Inferior parietal cortex (tissue), 1 donor: Measurements from ENCODE around the gene FGF10.
A peak's percentile ranks its signal among the peaks of the same experiment; 100 is the strongest.

ENCODE experiments used
- DNase-seq: peaks from one replicate; pipeline ENCODE4 v3.0.0-alpha.2; 2016; ENCODE audit errors: extremely low spot score

FGF10 gene

DNA sequence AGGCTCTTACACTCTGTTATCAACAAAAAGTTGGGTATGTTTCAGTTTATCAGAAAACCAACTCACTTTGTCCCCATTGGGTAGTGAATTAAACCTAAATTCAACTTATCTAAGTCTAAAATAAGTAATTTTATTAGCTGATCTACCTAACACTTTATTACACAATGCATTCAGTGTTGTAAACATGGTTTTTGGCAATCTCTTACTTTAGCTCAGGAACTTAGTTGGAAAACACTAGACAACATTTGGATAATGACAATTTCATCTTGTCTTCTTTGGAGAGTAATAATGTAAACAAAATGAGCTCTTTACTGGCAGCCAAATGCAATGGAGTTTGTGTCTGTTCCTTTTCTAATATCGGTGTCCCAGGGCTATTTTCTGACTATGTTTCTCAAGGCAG lies 33.0 kb downstream of the FGF10 start:
- no peak for DNase-seq

DNA sequence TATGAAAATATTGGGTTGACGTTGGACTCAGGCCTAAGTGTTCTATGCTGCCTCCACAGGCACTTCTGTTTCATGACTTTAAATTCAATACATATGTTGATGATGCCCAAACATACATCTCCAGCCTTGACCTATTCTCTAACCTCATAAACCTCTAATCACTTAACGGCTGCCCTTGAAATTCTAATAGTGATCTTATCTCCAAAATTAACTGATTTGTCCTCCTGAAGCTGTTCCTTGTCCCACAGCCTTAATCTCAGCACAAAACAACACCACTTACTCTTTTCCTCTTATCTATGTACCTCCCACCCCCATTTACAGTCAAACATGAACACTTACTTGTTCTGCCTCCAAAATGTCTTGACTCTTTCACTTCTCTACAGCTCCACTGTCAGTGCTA lies 43.3 kb downstream of the FGF10 start:
- DNase-seq = no peak

DNA sequence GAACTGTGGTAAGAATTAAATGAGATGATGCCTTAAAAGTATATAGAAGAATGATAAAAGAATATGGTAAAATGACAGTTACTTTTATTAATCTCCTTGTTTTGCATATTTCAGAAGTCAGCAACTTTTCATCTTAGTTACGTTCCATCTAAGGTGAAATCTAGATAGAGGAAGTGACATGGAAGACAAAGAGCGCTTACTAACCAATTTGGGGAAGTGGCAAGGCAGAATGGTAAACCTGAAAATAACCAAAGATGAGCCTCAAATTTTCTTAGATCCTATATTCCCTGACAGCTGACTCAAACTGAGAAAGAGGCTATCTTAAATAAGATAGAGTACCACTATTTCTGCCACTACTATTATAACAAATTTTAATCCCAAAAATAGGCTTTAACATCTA lies 52.5 kb downstream of the FGF10 start:
- no peak for DNase-seq

DNA sequence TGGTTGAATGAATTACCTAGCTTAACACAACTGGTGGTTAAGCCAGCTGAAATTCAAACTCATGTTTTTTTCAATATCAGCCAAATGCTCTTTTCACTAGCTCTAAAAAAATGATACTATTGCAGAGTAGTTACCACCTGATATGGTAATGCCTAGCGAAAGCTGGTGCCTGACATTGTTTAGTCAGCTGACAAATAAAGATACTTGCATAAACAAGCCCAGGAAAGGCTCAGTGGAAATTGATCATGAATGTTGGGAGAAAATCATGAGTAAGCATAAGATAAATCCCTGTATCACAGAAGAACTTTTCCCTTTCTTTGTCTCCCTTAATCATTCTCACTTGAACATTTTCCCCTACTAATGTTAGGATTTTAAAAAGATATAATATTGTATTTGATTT lies 54.6 kb downstream of the FGF10 start:
- no peak for DNase-seq

DNA sequence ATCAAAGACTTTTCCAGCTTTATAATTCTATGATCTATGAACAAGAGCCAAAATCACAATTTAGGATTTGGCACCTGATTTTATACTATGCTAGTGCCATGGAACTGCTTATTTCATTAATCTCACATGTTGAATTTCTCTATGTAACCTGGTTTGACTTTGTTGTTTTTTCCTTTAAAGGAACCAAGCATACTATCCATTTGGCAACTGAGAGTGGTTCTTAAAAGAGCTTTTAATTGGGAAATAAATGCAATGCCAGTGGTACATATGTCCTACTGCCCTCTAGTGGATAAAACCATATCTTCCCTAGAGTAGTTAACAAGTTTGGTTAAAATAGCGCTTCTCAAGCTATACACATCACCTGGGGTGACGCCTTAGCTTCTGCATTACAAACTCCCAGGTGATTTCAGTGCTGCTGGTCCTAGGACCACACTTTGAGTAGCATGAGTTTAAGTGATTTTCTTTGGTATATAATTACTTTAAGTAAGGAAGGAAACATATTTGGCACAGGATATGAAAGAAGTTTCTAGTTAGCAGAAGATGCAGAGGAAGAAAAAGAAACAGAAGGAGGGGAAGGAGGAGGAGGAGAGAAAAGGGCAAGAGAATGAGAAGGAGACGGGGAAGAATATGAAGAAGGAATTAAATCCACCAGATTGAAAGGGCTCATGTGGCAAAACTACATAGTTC lies 56.8 kb downstream of the FGF10 start:
- DNase-seq = peak; percentile 38

DNA sequence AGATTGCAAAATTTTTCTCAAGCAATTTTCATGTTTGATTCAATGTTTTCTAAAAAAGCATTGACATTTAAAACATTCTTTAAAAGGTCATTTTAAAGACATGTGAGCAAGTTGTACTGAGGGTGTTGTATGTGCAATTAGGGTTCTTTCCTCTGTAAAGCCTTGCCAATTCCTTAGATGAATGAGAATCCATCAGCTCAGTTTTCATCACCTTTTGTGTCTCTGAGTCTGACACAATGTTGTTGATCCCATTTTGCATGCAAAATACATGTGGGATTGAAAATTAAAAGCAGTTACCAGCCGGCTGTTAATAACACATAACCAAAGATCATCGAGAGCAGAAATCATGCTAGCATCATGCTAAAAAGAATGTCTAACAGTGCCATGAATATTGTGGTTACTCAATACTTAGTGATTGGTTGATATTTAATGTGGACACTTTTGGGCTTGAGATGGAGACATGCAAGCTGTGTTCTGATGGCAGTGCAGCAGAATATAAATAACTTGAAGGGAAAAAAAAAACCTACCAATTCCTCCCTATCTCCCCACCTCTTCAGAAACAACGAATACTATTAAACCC lies 57.7 kb downstream of the FGF10 start:
- DNase-seq = no peak

DNA sequence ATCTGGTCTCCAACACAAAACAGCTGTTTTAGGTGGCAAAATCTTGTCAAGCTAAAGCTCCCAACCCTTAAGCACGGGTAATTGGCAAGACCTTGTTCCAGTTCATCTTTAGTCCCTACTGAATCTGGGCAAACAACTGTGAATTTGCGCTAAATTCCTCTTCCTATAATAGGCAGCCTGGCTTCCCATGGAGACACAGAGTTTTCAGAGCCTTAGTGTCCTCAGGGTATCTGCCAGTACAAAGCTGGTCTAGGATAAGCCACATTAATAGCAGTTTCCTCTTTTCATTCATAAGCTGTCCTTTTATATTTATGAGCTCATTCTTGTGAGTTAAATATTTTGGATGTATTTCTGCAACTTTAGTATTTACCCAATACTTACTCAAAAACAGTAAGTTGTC lies 59.5 kb downstream of the FGF10 start:
- DNase-seq = no peak

DNA sequence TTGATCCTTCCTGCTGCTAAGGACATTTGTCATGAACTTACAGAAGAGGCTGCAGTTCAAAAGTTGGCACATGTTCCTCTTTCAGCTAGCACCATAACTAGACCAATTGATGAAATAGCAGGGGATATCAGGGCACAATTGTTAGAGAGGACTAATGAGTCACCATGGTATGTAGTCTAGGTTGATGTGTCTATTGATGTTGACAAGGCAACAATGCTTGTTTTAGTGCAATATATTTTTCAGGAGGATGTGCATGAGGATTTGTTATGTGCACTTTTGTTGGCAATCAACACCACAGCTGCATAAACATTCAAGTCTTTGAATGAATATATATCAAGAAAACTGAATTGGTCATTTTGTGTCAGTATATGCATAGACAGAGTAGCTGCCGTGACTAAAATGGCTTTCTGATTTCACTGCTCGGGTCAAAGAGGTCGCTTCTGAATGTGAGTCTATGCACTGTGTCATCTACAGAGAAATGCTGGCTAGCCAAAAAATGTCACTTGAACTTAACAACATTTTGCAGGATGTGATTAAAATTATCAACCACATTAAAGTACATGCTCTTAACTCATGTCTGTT lies 68.0 kb downstream of the FGF10 start:
- DNase-seq = no peak

DNA sequence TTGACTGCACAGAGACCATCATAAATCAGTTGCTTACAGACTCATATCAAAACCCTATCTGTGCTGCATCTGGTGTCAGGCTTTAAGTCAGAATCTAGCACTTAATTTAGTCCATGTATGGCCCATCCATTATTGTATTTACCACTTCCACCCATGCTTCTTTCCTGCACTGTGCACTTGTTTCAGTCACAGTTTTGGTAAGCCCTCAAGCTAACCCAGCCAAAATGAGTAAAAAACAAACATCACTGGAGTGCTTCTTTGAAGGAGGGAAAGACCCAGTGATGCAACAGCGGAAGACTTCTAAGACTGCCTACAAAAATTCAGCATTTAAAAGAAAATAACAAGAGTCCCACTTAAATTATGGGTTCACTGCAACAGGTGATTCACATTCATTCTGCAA lies 69.0 kb downstream of the FGF10 start:
- DNase-seq = no peak

DNA sequence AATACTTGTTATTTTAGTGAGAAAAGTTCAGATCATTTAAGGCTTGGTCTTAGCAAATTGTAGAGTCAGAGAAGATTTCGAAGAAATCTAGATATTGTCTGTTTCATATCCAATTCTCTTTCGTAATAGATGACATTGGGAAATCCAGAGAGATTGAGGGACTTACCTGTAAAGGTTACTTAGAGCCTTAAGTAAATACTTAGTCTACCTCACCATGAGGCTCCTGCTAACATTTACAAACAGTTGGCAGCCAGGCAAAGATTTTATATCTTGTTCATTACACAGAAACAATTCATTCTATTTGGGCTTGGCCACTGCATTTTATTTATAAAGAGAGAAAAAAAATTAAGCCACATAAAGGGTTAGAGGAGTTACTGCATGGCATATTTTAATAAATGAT lies 70.3 kb downstream of the FGF10 start:
- DNase-seq = no peak

DNA sequence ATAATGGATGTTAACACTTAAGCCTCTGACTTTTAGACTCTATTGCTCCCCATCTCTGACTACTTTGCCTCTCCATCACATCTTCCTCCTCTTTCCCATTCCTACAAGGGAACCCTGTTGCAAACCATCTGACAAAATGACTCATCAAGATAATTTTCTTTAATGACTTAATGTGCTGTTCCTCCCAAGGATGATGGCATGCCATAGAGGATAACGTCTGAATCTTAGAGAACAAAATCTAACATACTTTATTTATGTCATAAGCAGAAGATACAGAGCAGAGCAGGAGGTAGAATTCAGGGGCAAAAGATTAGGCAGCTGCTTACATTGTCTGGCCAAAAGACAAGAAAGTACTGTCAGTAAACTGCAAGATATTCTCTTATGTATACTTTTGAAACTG lies 76.8 kb downstream of the FGF10 start:
- DNase-seq = no peak

DNA sequence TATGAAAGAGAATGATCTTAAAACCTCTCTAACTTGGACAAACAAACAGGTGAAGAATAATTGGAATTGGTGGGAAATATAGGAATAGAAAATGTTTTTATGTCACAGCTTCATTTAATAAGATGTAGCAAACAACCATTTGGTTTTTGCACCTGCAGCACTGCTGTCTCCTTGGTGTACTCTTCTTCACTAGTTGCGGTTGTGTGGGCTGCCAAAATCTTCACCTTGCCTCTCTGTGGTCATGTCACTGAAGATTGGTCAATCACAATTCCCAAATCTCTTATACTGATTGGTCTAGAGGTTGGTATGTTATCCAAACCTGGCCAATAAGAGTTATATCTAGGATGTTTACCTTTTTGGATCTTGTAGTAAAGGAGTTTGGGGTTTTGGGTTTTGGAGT lies 88.7 kb downstream of the FGF10 start:
- no peak for DNase-seq

DNA sequence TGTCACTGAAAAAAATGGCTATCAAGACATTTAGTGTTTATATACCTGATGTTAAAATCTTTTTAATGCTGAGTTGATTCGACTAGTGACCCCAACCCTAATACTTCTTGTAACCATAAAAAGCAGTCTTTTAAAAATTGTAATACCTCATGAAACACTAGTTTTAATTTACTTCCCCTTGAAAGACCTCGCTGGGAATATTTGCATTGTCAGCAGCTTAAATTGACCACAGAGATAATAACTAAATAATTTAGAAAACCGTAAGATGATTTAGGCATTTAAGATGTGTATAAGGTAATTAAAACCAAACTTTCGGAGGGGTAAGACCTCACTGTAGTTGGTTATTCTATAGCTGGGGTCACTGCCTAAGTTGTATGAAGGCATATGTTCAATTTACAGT lies 89.8 kb downstream of the FGF10 start:
- DNase-seq = no peak

DNA sequence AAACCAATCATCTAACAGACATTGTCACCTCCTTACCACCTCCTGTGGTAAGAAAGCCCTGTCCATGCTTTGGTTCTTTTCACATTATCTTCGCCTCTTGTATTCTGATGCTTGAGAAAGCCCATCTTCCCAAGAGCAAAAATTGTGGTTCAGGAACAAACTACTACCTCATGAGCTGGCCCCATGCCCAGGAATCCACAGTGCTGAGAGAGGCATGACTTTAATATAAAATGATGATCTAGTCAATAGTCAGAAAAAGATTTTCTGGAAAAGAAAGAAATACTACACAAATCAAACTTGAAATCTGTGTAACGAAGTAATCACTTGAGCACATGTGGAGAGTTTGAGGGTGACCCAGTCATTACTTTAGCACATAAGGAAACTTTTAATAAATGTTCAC lies 94.7 kb downstream of the FGF10 start:
- DNase-seq = no peak

DNA sequence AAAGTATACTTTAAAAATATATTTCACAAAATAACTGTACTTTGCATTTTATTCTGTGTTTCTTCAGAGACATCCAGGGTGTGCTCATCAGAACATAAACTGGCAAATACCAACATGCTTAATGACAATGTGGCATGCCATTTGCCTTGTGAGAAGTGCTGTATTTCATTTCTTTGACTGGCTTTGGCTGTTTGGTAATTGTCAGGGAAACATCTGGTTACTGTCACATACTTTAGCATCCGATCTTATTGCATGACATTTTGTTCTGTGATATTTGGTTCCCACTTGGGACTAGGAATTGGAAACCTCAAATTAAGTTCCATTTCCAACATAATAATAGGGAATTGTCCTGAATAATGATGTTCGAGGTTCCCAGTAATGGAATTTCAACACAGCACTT lies 96.5 kb downstream of the FGF10 start:
- DNase-seq = no peak

DNA sequence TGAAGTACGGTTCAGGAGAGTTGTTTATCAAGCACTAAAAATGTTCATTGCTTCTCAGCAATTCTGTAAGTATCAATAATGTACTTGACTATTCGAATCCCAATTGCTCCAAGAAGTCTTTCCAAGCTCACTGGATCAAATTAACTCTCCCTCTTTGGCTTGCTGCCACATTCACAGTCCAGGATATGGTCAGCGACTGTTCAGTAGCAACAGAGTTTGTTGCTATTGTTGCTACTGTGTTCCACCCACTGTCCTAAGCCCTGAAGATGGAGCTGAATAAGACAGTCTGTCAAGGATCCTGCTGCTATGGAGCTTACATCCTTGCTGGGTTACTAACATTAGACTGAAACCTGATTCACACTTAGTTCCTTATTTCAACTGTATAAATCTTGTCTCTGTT lies 110.8 kb downstream of the FGF10 start:
- no peak for DNase-seq

DNA sequence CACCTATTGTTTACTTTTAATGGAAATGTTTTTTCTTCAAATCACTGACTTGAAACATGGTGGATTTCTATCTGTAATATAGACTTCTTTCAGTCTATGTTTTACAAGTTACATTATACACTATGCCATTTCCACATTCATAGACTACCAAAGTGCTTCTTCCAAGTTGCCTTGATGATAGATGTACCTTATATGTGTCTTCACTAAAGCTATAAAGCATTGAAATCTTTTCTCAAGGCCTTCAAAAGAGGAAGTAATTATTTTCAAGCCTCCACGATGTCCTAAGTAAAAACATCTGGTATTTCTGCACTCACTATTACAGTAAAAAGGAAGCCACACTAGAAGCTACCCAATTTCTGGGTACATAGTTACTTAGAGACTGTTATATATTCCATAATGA lies 113.3 kb downstream of the FGF10 start:
- no peak for DNase-seq

DNA sequence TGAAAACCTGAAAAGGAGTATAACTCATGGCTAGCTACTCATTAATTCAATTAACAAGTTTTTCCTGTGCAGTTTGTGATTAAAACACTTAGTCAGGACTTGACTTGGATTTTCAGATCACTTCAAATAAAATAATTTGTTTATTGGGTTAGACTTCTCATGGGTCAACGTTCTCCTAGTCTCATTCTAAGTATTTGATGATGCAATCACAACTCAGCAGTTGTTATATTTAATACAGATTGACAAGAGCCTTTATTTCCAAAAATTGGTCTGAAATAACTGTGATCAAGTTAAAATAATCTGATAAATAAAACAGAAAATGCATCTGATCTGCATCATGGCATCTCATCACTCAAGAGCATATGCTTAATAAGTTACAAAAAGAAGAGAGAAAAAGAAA lies 113.9 kb downstream of the FGF10 start:
- DNase-seq = no peak

DNA sequence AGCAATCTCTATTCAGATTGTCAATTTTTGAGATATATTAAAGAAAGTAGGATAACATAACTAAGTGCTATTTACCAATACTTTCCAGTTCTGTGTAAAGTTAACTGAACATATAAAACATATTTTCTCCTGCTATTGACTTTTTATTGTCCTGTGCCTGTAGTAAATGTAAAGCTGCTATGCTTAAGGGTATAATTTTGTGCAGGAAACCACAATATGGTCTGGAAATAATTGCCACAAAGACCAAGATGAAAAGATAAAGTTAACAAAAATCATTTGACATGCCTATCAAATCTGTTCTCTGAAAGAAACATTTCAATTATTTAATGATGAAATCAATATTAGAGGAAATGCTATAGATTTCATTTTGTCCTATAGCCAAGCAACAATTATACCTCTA lies 121.3 kb downstream of the FGF10 start:
- no peak for DNase-seq

DNA sequence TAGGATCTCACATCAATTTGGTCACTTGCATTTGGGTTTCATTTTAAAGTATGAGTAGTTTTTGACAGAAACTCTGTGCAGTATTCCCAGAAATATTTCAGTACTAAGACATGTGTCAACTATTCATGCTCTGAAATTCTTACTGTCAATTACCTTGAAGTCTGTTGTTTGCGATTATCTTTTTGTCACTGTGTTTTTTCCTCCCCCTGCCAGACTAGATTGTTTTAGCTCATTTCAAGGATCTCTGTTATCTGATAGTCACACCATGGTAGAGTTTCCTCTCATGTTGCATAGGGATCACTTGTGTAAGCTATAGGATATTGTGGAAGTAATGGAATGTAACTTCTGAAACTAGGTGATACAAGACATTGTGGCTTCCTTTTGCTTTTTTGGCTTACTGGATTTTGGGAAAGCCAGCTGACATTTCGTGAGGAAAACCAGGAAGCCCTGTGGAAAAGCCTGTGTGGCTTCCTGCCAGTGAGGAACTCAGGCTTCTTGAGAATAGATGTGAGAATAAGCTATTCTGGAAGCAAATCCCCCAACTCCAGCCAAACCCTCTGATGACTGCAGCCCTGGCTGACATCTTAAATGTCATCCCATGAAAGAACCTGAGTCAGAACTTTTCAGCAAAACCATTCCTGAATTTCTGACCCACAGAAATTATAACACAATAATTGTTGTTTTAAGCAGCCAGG lies 122.2 kb downstream of the FGF10 start:
- DNase-seq = no peak

DNA sequence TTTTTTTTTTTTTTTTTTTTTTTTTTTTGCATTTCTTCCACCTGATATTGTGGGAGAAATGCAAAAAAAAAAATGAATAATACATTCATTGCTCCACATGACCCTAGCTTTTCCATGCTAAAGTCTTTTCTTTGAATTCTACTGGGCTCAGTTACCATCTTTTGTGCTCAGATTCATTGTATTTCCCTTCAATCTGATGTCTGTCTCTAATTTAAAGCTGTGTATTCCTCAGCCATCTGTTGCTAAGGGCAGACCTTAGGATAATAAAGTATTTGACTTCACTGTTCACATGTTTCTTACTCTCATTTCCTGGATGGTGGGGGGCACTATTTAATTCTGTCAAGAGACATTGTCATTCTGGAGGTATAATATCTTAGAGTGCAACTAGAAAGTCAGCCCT lies 123.5 kb downstream of the FGF10 start:
- DNase-seq = no peak

DNA sequence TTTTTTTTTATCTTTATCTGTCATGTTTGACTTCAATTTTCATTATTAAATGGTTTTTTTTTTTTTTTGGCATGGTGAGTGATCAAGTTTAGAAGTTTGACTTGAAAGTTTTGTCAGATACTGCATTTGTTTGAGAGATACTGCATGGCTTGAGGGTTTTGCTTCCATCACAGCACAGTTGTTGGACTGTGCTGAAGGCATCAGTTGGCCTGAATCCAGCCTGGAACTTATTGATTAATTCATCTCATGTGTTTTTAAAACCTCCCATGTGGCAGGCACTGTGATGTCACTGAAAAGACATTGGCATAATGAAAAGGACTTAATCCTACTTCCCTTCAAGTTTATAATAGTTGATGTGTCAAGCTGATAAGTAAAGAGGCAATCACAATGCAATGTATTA lies 128.4 kb downstream of the FGF10 start:
- no peak for DNase-seq
